GM18526 (cell line): ENCODE results near the gene AADACL4.

ENCODE experiments used
- POLR2A ChIP-seq: IDR thresholded peaks from 3 replicates; pipeline ENCODE4 v1.6.1; 2011; ENCODE audit not compliant: insufficient read length; ENCODE audit errors: extremely low read depth

AADACL4 gene

GRCh38 chr1:12618965-12619791 is 24.7 kb upstream of the AADACL4 start:
- no peak for TF ChIP-seq POLR2A

GRCh38 chr1:12619792-12620487 is 23.9 kb upstream of the AADACL4 start:
- no peak for TF ChIP-seq POLR2A

GRCh38 chr1:12620488-12620865 is 23.4 kb upstream of the AADACL4 start:
- TF ChIP-seq POLR2A = no peak

- no peak for TF ChIP-seq POLR2A
Measured at GRCh38 chr1:12620931-12621330, 23.0 kb upstream of the AADACL4 start.

DNA sequence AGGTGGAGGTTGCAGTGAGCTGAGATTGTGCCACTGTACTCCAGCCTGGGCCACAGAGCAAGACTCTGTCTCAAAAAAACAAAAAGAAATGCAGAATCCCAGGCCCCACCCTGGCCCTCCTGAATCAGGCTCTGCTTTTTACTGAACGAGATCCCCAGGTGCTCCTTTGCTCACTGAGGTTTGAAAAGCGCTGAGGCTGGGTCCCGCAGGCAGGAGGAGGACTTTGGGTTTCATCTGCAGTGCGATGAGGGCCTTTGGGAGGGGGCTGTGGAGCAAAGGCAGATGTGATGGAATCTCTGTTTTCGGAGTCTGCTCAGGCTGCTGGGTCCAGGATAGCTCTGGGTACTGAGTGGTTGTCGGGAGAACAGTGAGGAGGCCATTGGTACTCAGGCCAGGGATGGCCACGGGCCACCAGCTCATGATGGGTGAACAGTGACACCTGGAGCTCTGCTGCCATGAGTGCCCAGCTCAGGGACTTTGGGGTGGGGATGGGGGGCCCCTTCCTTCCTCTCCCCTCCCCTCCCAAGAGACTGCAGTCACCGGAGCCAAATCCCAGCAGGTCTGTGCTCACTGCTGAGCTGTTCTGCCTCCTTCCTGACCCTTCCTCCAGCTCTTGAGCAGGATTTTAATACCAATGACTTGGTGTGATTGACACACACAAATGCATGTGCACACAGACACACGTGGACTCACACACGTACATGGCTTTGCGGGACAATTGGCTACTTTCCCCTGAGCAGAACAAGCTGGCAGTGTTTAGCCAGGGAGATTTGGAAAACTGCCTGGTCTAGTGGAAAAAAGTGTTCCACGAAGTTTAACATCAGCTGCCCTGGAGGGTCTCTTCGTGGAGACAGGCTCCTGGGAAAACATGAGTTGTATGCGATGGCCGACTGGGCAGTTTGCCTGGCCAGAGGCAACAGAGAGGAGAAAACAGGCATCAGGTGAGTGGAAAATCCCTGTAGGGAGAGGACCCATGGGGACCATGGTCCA is 22.2 kb upstream of the AADACL4 start:
- TF ChIP-seq POLR2A = no peak

DNA sequence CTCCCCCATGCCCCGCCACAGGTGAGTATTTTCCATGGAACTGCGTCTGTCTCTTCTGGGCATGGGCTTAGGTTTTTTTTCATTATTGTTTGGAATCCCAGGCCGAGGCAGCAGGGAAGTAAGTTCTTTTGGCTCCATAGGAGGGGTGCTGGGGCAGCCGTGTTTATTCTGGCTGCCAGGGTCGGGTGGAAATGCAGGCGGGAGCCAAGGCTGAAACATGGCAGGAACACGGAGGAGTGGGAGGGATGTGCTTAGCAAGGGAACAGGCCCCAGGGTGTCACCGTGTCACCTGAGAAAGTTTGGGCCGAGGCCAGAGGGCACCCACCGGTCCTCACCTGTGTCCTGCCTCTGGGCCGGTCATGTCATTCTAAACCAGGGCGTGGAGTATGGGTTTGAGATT is 21.4 kb upstream of the AADACL4 start:
- no peak for TF ChIP-seq POLR2A

DNA sequence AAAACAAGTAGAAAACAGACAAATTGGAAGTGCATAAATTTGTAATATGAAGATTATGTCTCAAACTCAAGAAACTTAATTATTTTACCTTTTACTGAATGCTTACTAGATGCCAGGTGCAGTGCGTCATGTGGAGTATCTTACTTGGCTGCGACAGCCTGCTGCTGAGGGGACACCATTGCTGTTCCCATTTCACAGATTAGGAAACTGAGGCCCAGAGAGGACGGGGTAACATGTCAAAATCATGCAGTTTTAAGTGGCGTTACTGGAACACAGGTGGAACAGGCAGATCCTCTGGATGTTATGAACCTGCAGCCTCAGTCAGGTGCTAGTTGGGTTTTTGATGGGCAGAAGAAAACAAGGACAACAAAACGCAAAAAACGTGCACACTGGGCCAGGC is 18.6 kb upstream of the AADACL4 start:
- no peak for TF ChIP-seq POLR2A

- no peak for TF ChIP-seq POLR2A
Measured at GRCh38 chr1:12626888-12627287, 17.0 kb upstream of the AADACL4 start.

GRCh38 chr1:12627296-12627695 is 16.6 kb upstream of the AADACL4 start:
- no peak for TF ChIP-seq POLR2A

GRCh38 chr1:12629511-12629956 is 14.4 kb upstream of the AADACL4 start:
- no peak for TF ChIP-seq POLR2A

- no peak for TF ChIP-seq POLR2A
Measured at GRCh38 chr1:12629985-12630760, 13.7 kb upstream of the AADACL4 start.

DNA sequence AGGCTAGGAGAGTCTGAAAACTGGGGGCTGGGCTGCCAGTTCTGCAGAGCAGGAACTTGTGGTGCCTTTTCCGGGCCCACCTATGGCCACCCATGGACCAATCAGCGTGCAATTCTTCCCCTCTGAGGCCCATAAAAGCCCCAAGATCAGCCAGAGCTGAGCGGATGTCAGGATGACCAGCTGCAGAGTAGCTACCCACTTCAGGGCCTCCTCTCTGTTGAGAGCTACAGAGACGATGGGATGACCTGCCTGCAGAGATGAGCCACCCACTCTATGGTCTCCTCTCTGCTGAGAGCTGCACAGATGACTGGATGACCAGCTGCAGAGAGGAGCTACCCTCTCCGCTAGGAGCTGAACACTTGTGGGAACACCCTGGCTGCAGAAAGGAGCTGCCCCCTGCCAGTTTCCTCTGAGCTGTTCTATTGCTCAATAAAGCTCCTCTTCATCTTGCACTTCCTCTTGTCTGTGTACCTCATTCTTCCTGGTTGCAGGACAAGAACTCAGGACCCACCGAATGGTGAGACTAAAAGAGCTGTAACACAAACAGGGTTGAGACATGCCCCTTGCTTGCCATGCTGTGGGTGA is 12.8 kb upstream of the AADACL4 start:
- TF ChIP-seq POLR2A = no peak

- TF ChIP-seq POLR2A = no peak
Measured at GRCh38 chr1:12631571-12631970, 12.3 kb upstream of the AADACL4 start.

DNA sequence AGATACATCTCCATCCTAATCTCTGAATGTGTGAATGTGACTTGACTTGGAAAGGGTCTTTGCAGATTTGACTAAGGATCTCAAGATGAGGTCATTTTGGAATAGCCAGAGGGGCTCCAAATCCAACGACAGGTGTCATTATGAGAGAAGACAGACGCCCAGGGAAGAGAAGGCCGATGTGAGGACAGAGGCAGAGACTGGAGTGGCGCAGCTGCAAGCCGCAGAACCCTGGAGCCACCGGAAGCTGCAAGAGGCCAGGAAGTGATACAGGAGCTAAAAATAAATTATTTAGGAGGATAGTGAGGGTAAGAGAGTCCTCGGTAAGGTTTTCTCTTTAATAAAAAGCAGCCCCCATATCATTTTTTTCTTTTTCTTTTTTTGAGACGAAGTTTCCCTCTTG is 9.7 kb upstream of the AADACL4 start:
- no peak for TF ChIP-seq POLR2A
